HEK293 (cell line): ENCODE results near the gene GOLT1A.

Experiments used
- CTCF ChIA-PET: fragments of 350-600 bp; formaldehyde crosslinking; extraction: SDS; loops from one replicate; lab custom pipeline; 2021; ENCODE audit warnings: antibody characterized with exemption; lab: Yijun Ruan, JAX
- POLR2A ChIA-PET: fragments of 300-600 bp; formaldehyde crosslinking; extraction: SDS; loops from one replicate; lab custom pipeline; 2020; ENCODE audit warnings: antibody characterized with exemption, inconsistent platforms; lab: Yijun Ruan, JAX
- H3K27ac ChIP-seq: fragments of 200-500 bp; sonication (Bioruptor generic); 2 replicates; pipeline ENCODE4 v1.5.1; 2014; ENCODE audit warnings: low read depth, low read length, control low read depth, inconsistent platforms; ENCODE audit errors: extremely low read depth
- H3K36me3 ChIP-seq, 2 experiments: fragments of 200-500 bp in 1 of 2; sonication (Bioruptor generic) in 1 of 2; 1 replicate in 1 of 2; 2 replicates in 1 of 2; pipeline ENCODE4 v1.5.1; 2014 to 2017; ENCODE audit warnings: inconsistent platforms in 2 of 2, low read length in 2 of 2; ENCODE audit not compliant: control insufficient read depth in 2 of 2, insufficient read depth in 1 of 2
- H3K4me1 ChIP-seq: fragments of 200-500 bp; sonication (Bioruptor generic); 2 replicates; pipeline ENCODE4 v1.5.1; 2014; ENCODE audit warnings: mild to moderate bottlenecking, low read length, inconsistent platforms; ENCODE audit not compliant: control insufficient read depth, insufficient read depth
- H3K4me3 ChIP-seq: 2 replicates; pipeline ENCODE4 v1.5.1; 2011; ENCODE audit warnings: low read depth, mild to moderate bottlenecking, control low read depth, low read length, moderate library complexity
- H3K9me3 ChIP-seq: fragments of 200-500 bp; sonication (Bioruptor generic); 2 replicates; pipeline ENCODE4 v1.5.1; 2014; ENCODE audit warnings: low read depth, low read length, inconsistent platforms; ENCODE audit not compliant: control insufficient read depth, insufficient read depth
- ATF2 ChIP-seq: fragments of 450-650 bp; formaldehyde crosslinking; IDR thresholded peaks from 2 replicates; pipeline ENCODE4 v1.5.1; 2016; ENCODE audit warnings: missing biosample characterization, missing genetic modification characterization, low read depth
- EGR2 ChIP-seq: fragments of 450-650 bp; formaldehyde crosslinking; IDR thresholded peaks from 2 replicates; pipeline ENCODE4 v1.5.1; 2016; ENCODE audit warnings: low read depth, missing biosample characterization, missing genetic modification characterization
- GLI2 ChIP-seq: fragments of 450-650 bp; formaldehyde crosslinking; IDR thresholded peaks from 2 replicates; pipeline ENCODE4; 2017; ENCODE audit warnings: missing biosample characterization, missing genetic modification characterization, low read depth, borderline replicate concordance
- PRDM1 ChIP-seq: fragments of 450-650 bp; formaldehyde crosslinking; IDR thresholded peaks from 2 replicates; pipeline ENCODE4; 2016; ENCODE audit warnings: missing biosample characterization, missing genetic modification characterization
- SCRT2 ChIP-seq: fragments of 450-650 bp; formaldehyde crosslinking; IDR thresholded peaks from 2 replicates; pipeline ENCODE4 v1.5.1; 2016; ENCODE audit warnings: missing biosample characterization, missing genetic modification characterization
- ZFHX2 ChIP-seq: fragments of 450-650 bp; formaldehyde crosslinking; conservative IDR thresholded peaks from 2 replicates; pipeline ENCODE4 v1.5.1; 2016; ENCODE audit warnings: missing biosample characterization, missing genetic modification characterization
- ZNF23 ChIP-seq: fragments of 450-650 bp; formaldehyde crosslinking; IDR thresholded peaks from 2 replicates; pipeline ENCODE4 v1.5.1; 2016; ENCODE audit warnings: missing biosample characterization, missing genetic modification characterization, borderline replicate concordance
- ZNF26 ChIP-seq: fragments of 450-650 bp; formaldehyde crosslinking; IDR thresholded peaks from 2 replicates; pipeline ENCODE4 v1.5.1; 2016; ENCODE audit warnings: missing biosample characterization, missing genetic modification characterization
- ZNF324 ChIP-seq: fragments of 450-650 bp; formaldehyde crosslinking; IDR thresholded peaks from 2 replicates; pipeline ENCODE4 v1.5.1; 2016; ENCODE audit warnings: missing biosample characterization, missing genetic modification characterization
- ZNF350 ChIP-seq: fragments of 450-650 bp; formaldehyde crosslinking; IDR thresholded peaks from 2 replicates; pipeline ENCODE4 v1.5.0; 2017; ENCODE audit warnings: missing biosample characterization, mild to moderate bottlenecking, missing genetic modification characterization
- ZNF501 ChIP-seq: fragments of 450-650 bp; formaldehyde crosslinking; IDR thresholded peaks from 2 replicates; pipeline ENCODE4 v1.5.1; 2016; ENCODE audit warnings: missing biosample characterization, missing genetic modification characterization
- ZNF664 ChIP-seq: fragments of 450-650 bp; formaldehyde crosslinking; IDR thresholded peaks from 2 replicates; pipeline ENCODE4 v1.5.1; 2016; ENCODE audit warnings: missing biosample characterization, missing genetic modification characterization
- ZNF785 ChIP-seq: fragments of 450-650 bp; formaldehyde crosslinking; IDR thresholded peaks from 2 replicates; pipeline ENCODE4 v1.5.1; 2016; ENCODE audit warnings: missing biosample characterization, missing genetic modification characterization
- ZNF837 ChIP-seq: fragments of 450-650 bp; formaldehyde crosslinking; IDR thresholded peaks from 2 replicates; pipeline ENCODE4 v1.5.1; 2016; ENCODE audit warnings: missing biosample characterization, missing genetic modification characterization
- TF ChIP-seq, protein P1 (sequence below): fragments of 450-650 bp; formaldehyde crosslinking; IDR thresholded peaks from 2 replicates; pipeline ENCODE4 v1.5.1; 2016; ENCODE audit warnings: missing biosample characterization, missing genetic modification characterization

GOLT1A gene

DNA sequence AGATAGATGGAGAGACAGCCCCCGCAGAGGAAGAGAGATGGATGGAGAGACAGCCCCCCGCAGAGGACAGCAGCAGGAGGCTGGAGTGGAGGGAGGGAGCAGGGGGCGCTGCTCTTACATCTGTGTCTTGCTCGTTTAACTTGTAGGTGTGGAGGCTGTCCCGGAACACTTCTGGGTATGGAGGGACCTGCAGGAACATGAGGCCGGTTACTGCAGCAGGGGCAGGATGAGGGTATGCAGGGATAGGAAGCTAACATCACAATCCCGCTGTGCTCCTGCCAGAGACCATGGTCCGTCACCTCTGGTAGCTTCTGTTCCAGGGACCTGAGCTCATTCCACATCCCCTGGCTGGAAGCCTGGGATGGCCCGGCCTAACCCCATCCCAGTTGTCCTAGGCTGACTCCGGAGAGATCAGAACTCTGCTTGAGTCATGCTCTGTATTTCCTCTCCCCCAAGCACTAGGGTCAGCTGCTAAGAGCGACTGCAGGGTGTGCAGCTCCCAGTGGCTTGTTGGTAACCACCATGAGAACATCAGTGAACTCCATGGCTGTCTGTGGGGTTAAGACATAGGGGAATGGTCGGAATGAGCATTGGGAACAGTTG is 36.7 kb upstream of the GOLT1A start (continued):
- no peak for TF ChIP-seq ZNF837 (tag by site-specific recombination)
- no peak for TF ChIP-seq ZNF785
- TF ChIP-seq ZNF324 (tag by site-specific recombination) = no peak
- TF ChIP-seq ZNF664 = no peak
- no peak for TF ChIP-seq EGR2 (tag by site-specific recombination)
- TF ChIP-seq, protein P1, sequence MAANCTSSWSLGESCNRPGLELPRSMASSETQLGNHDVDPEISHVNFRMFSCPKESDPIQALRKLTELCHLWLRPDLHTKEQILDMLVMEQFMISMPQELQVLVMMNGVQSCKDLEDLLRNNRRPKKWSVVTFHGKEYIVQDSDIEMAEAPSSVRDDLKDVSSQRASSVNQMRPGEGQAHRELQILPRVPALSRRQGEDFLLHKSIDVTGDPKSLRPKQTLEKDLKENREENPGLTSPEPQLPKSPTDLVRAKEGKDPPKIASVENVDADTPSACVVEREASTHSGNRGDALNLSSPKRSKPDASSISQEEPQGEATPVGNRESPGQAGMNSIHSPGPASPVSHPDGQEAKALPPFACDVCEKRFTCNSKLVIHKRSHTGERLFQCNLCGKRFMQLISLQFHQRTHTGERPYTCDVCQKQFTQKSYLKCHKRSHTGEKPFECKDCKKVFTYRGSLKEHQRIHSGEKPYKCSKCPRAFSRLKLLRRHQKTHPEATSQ (tag by site-specific recombination) = no peak
- TF ChIP-seq GLI2 (tag by site-specific recombination) = no peak
- no peak for TF ChIP-seq ZNF23 (tag by site-specific recombination)
- no peak for TF ChIP-seq ATF2 (tag by site-specific recombination)
- no peak for TF ChIP-seq PRDM1 (tag by site-specific recombination)
- TF ChIP-seq ZNF26 = no peak
- TF ChIP-seq, all 188 proteins: peak for 0

DNA sequence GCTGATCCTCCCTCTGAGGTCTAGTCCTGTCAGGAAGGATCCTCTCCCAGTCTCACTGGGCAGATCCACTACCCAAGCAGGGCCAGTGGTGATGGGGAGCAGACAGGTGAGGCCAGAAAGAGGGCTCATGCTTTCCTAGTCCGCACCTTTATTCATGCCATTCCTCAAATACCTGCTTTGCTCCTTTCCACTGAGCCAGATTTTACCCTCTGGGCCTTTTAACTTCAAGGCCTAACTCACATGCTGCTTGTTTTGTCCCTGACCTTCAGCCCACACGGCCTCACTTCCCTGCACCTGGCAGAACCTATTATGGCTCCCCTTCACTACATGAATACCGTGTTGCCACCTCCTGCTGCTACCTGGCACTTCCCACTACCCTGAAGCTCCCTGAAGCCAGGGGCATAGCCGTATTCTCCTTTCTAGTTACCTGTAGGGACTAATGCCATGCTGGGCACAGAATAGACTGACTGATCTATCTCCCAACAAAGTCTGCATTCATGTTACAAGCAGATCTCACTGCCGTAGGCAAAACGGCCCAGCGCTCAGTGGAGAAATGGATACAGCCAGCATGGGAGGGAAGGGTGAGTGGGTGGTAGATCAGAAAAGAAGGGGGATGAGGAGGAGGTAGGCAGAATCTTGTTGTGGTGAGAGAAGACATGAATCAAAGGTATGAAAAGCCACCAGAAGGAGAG is 36.1 kb upstream of the GOLT1A start:
- Histone ChIP-seq H3K27ac (no peak overlapping the region), H3K9me3 (no peaks in the 10 kb centered on the region), H3K4me1 (peaks cover 2% of the 10 kb centered on the region; the same call in 1 of the 2 replicates), H3K4me3 (no peak overlapping the region), H3K36me3 (no peaks in the 10 kb centered on the region)
- CTCF ChIA-PET = interaction anchor here (1.0 to 4.1 kb wide), 2 partner anchors 9 to 114 kb away, joined by 5 to 18 read pairs; no protein-coding TSS in a partner anchor
- POLR2A ChIA-PET = no interaction called here
- no peak for TF ChIP-seq ZNF350 (tag by site-specific recombination)
- peak; percentile 98 for TF ChIP-seq EGR2 (tag by site-specific recombination)
- peak; percentile 87 for TF ChIP-seq ZFHX2 (tag by site-specific recombination)
- TF ChIP-seq, all 188 proteins: peak for 2

DNA sequence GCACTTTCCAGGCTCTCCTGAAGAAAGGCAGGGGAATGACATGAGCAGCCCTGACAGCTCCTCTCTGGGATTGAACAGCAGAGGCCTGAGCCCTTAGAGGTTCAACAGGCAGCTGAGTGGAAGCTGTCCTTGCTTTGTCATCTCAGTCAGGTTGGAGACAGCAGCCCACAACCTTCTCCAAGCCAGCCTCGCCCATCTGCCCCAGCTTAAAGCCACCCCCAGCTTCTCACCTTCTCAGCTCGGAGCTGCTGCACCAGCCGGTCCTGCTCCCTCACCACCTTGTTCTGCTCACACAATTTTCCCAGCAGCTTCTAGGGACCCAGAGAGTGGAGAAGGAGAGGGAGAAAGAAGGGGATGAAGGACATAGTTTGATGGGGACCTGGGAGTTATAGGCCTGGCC is 35.2 kb upstream of the GOLT1A start:
- Histone ChIP-seq H3K9me3 (no peaks in the 10 kb centered on the region), H3K36me3 (no peaks in the 10 kb centered on the region), H3K27ac (no peak overlapping the region), H3K4me3 (no peak overlapping the region), H3K4me1 (no peaks in the 10 kb centered on the region)
- CTCF ChIA-PET = interaction anchor here (1.1 to 4.1 kb wide), 4 partner anchors 8 to 115 kb away, joined by 3 to 18 read pairs (median 8); no protein-coding TSS in a partner anchor
- POLR2A ChIA-PET = no interaction called here
- 0 out of 2 replicates have a peak, but pooled peaks have one; percentile 9 for TF ChIP-seq EGR2 (tag by site-specific recombination)
- no peak for TF ChIP-seq SCRT2 (tag by site-specific recombination)
- no peak for TF ChIP-seq ZNF501
